GM12801 (cell line): Measurements from ENCODE around the gene PARVB.

Source experiments
- TF ChIP-seq, protein P1 (sequence below): IDR thresholded peaks from one replicate; pipeline ENCODE4 v1.5.1; 2011; ENCODE audit warnings: control low read depth; ENCODE audit not compliant: insufficient read length; ENCODE audit errors: extremely low read depth

PARVB gene

DNA sequence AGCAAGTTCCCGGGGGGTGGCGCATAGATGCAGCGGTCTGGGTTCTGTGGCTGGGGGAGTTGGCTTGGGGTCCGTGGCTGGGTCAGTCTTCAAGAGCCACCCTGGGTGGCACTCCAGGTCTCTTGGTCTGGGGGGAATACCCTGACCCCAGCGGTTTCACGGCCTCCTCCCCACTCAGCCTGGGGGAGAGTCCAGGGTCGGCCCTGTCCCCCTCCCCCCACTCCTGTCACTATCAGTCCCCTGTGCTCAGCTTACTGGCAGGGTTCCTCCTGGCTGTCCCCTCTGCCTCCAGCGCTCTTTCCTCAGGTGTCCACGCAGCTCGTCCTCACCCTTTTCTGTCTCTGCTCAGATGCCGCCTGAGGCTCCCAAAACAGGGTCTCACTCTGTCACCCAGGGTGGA, 88.1 kb downstream of the PARVB start:
- TF ChIP-seq, protein P1, sequence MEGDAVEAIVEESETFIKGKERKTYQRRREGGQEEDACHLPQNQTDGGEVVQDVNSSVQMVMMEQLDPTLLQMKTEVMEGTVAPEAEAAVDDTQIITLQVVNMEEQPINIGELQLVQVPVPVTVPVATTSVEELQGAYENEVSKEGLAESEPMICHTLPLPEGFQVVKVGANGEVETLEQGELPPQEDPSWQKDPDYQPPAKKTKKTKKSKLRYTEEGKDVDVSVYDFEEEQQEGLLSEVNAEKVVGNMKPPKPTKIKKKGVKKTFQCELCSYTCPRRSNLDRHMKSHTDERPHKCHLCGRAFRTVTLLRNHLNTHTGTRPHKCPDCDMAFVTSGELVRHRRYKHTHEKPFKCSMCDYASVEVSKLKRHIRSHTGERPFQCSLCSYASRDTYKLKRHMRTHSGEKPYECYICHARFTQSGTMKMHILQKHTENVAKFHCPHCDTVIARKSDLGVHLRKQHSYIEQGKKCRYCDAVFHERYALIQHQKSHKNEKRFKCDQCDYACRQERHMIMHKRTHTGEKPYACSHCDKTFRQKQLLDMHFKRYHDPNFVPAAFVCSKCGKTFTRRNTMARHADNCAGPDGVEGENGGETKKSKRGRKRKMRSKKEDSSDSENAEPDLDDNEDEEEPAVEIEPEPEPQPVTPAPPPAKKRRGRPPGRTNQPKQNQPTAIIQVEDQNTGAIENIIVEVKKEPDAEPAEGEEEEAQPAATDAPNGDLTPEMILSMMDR, result no peak

DNA sequence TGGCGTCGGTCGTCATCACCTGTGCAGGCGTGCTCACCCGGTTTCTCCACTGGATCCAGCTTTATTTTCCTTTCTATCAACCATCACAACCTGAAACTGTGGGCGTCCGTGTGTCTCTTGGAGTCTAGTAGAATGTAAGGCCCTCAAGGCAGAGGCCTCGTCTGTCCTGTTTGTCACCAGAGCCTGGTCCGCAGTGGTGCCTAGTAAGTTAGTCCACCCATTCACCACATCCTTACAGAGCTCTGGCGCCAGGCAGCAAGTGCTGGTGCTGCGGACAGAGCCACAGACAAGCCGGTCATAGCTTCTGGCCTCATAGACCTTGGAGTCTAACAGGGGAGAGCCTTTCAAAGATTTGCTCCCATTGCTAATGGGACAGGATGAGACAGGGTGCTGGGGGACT, 92.2 kb downstream of the PARVB start:
- TF ChIP-seq, protein P1, result no peak

DNA sequence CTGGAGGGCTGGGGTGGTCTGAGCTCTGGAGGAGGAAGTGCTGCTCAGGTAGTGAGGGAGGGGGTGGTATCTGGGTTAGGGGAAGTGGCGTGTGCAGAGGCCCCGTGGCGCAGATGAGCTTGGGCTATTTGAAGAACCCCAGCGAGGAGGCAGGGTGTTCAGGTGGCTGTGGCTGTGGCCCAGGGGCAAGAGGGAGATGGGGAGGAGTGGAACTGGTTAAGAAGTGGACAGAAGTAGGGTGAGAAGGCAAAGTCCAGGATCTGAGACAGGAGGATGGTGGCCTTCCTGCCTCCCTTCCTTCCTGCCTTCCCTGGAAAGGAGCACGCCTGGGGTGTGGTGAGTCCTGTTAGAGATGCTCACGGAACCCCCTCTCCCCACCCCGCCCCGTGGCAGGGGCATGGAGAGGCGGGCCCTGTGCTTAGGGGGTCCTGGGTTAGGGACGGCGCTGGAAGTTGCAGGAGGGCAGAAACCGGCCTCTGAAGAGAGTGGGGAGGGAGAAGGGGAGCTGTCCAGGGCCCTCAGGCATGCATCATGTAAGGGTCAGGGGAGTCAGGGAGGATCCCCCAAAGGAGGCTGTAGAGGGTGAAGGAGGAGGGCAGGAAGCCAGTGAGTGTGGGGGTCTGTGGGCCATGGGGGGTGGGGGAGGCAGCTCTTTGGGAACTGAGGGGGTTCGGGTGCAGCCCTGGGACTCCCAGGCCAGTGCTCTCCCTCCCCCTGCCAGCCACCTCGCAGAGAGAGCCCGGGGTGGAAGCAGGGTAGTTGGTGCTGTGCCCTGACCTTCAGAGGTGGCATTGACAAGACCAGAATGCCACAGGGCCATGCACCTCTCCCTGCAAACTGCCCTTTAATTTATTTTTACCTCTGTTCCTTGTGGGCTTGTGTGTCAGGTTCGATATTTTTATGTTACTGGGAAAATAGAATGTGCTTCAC, 92.9 kb downstream of the PARVB start:
- TF ChIP-seq, protein P1, result no peak

DNA sequence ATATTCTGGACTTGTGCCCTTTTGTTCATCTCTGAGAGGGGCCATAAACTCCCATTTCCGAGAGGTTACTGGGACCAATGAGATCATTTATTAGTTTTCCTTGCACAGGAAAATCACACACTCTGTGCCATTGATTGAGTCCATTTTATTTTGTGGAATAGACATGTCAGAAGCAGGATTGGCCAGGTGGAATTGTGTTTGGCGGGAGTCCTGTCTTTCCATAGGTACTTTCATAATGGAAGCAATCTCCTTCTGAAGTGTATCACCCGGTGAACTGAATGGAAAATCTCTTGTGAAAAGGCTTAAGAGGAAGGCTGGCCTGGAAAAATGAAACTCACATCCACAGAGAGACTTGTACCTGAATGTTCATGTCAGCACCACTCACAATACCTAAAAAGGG, 93.6 kb downstream of the PARVB start:
- TF ChIP-seq, protein P1, result no peak

DNA sequence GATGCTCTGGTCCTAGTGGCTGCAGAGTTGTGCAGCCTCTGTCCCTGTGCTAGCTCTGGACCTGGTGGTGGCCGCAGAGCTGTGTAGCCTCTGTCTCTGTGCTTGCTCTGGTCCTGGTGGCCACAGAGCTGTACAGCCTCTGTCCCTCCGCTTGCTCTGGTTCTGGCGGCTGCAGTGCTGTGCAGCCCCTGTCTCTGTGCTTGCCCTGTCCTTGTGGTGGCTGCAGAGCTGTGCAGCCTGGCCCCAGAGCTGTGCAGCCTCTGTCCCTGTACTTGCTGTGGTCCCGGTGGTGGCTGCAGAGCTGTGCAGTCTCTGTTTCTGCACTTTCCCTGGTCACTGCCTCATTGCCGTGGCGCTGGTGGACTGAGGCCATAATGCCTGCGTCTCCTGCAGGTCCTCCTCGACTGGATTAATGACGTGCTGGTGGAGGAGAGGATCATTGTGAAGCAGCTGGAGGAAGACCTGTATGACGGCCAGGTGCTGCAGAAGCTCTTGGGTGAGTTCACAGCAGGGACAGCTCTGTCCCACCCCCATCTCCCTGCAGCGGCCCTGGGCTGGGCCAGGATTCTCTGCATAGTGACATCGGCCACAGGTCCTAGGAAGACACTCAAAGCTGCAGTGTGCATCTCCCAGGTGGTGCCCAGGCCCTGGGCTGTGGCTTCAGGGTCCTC, 94.7 kb downstream of the PARVB start:
- TF ChIP-seq, protein P1, result no peak

DNA sequence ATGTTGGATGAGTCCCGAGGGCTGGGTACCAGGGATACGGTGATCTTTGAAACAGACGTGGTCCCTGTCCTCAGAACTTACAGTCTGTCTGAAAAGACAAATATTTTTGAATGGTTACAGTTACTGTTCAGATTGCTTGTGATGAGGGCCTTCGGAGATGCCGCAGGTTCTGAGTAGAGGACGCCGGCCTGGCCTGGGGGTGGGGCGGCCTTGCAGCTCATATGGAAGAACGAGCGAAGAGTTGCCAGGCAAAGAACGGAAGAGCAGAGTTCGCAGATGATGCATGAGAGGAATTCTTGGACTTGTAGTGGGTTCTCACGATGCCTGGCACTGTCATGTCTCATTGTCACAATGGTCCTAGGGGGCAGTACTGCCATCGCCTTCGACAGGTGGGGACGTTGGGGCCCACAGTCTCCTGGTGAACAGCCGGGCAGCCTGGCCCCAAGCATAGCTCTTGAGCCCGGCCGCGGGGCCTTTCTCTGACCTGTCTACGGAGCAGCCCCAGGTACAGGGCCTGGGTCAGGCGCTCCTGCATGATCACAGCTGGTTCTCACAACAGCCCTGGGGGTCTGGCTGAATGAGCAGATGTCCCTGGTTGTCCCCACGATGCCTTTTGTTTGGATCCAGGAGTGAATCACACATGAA, 95.7 kb downstream of the PARVB start:
- TF ChIP-seq, protein P1, result no peak

DNA sequence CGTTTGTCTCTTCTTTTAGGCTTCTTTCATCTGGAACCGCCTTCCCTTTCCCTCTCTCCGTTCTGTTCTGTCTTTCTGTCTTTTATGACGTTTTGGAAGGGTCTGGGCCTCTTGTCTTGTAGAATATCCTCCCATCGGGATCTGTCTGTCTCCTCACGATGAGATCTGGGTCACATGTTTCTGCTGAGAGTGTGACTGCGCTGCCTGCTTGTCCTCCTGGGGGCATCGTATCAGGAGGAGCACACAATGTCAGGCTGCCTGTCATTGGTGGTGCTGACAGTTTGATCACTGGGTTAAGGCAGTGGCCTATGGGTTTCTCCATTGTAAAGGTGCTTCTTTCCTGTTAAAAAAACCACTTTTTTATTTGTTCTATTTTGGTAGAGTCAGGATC, 96.2 kb downstream of the PARVB start:
- TF ChIP-seq, protein P1, result no peak
